ENCODE data around the gene TRIO. TPM values are rescaled to one million over a fixed set of nuclear protein-coding genes. Genes with fewer than 3 reads are reported as not detected.

Gene TRIO
- total and polyA plus RNA-seq, 3 experiments from 2014 or later, result 0.89 to 4.4 (median 4.2) TPM

DNA sequence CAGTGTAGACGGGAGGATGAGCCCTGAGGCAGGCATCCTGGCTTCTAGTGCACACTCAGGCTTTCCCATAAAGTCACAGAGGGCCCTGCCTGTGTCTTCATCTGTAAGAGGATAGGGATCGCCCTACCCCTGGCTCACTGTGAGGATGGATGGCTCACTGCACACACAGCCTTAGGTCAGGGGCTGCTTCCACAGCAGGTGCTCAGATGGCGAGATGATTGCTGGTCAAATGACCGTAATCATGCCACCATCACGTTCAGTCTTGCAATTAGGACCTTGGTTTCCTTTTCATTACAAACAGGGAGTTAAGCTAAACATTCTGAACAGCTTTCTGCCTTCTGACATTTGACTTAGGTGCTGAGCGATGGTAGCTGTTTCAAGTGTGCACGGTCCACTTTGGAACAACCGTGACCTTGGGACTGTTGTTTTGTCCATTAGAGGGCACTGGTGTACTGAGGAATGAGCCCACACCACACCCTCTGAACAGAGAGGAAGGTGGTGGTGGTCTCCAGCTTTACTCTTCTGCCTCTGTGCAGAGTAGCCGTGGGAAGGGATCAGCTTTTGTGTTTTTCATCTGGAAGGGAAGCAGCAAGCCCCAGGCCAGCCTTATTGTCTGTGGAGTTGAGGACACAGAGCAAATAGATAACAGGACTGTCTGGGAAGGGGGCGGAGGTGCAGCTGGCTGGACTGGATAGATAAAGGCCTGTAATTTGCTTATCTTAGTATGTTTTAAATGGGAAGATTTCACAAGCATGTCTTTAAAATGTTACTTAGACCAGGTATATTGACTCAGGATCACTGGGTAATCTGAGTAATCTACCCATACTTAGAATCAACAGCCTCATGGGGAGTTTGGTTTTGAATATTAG lies 183.1 kb downstream of the TRIO start:
- no peak overlapping the region for H3K27ac ChIP-seq (ENCODE audit: low read depth, low read length)

GRCh38 chr5:14327624-14328023 lies 184.5 kb downstream of the TRIO start:
- H3K9me3 ChIP-seq (ENCODE audit: low read length), result no peaks in the 10 kb centered on the region
- Mint-ChIP-seq H3K27me3 (peaks cover 0 to 14% of the 10 kb centered on the region in 2 donors), H3K9me3 (no peaks in the 10 kb centered on the region), H3K36me3 (no peaks in the 10 kb centered on the region), H3K27ac (no peak overlapping the region), H3K4me1 (peaks cover 8 to 18% (median 18%) of the 10 kb centered on the region in 3 donors), H3K4me3 (no peak overlapping the region)
- H3K36me3 ChIP-seq (ENCODE audit: insufficient read depth, low read length), result no peaks in the 10 kb centered on the region
- CTCF ChIA-PET, result no interaction called here
- no peak for DNase-seq
- H3K27me3 ChIP-seq (ENCODE audit: insufficient read depth, low read length, poor library complexity, severe bottlenecking), result no peaks in the 10 kb centered on the region
- H3K4me1 ChIP-seq (ENCODE audit: insufficient read depth, low read length), result no peaks in the 10 kb centered on the region
- no peak overlapping the region for H3K27ac ChIP-seq (ENCODE audit: low read depth, low read length)
- POLR2A ChIA-PET, result no interaction called here
- H3K4me3 ChIP-seq (ENCODE audit: low read length), result no peak overlapping the region

More for the DNA sequence above, 183.1 kb downstream of the TRIO start:
- no peaks in the 10 kb centered on the region for H3K4me1 ChIP-seq (ENCODE audit: insufficient read depth, low read length)
- Mint-ChIP-seq H3K4me3 (no peak overlapping the region), H3K9me3 (no peaks in the 10 kb centered on the region), H3K4me1 (peaks cover 4 to 8% (median 8%) of the 10 kb centered on the region in 3 donors), H3K27me3 (peaks cover 0 to 18% of the 10 kb centered on the region in 2 donors), H3K27ac (no peak overlapping the region), H3K36me3 (peaks cover 0 to 1% (median 0%) of the 10 kb centered on the region in 3 donors)
- DNase-seq, result no peak
- H3K9me3 ChIP-seq (ENCODE audit: low read length), result no peaks in the 10 kb centered on the region
- ChIA-PET POLR2A (no interaction called here), CTCF (no interaction called here)
- H3K36me3 ChIP-seq (ENCODE audit: insufficient read depth, low read length), result no peaks in the 10 kb centered on the region
- H3K27me3 ChIP-seq (ENCODE audit: insufficient read depth, low read length, poor library complexity, severe bottlenecking), result no peaks in the 10 kb centered on the region
- no peak overlapping the region for H3K4me3 ChIP-seq (ENCODE audit: low read length)

- Histone ChIP-seq H3K36me3 (ENCODE audit: insufficient read depth, low read length) (no peaks in the 10 kb centered on the region), H3K4me3 (ENCODE audit: low read length) (no peak overlapping the region), H3K27ac (ENCODE audit: low read depth, low read length) (no peak overlapping the region), H3K9me3 (ENCODE audit: low read length) (no peaks in the 10 kb centered on the region), H3K27me3 (ENCODE audit: insufficient read depth, low read length, poor library complexity, severe bottlenecking) (no peaks in the 10 kb centered on the region), H3K4me1 (ENCODE audit: insufficient read depth, low read length) (no peaks in the 10 kb centered on the region)
- no peak overlapping the region for H3K27ac Mint-ChIP-seq
- no peaks in the 10 kb centered on the region for H3K9me3 Mint-ChIP-seq
- POLR2A ChIA-PET, result no interaction called here
- DNase-seq, result no peak
- H3K27me3 Mint-ChIP-seq, result peaks cover 0 to 18% of the 10 kb centered on the region in 2 donors
- CTCF ChIA-PET, result no interaction called here
- peaks cover 8 to 18% (median 18%) of the 10 kb centered on the region in 3 donors for H3K4me1 Mint-ChIP-seq
- no peak overlapping the region for H3K4me3 Mint-ChIP-seq
- H3K36me3 Mint-ChIP-seq, result no peaks in the 10 kb centered on the region
Measured at GRCh38 chr5:14328144-14328543, 185.0 kb downstream of the TRIO start.

DNA sequence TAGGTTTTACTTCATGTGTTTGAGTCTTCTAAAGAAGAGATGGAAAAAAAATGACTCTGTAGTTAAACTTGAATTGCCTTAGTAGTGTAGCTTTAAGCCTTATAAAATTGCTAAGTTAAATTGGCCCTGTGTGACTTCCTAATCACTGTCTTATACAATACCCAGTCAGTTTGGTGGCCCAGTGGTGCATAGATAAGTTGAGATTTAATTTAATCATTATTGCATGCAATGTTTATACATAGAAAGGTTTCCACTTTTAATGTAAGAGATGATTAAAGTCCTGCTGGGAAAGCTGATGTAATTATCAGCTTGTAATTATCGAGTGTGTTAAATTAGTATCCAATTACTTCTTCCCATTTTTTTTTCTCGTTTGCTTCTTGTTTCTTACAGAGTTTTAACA lies 187.1 kb downstream of the TRIO start:
- H3K36me3 Mint-ChIP-seq, result no peaks in the 10 kb centered on the region
- H3K9me3 ChIP-seq (ENCODE audit: low read length), result no peaks in the 10 kb centered on the region
- H3K27ac Mint-ChIP-seq, result no peak overlapping the region
- no peak overlapping the region for H3K4me3 Mint-ChIP-seq
- H3K4me1 ChIP-seq (ENCODE audit: insufficient read depth, low read length), result no peaks in the 10 kb centered on the region
- no peak overlapping the region for H3K4me3 ChIP-seq (ENCODE audit: low read length)
- H3K36me3 ChIP-seq (ENCODE audit: insufficient read depth, low read length), result no peaks in the 10 kb centered on the region
- POLR2A ChIA-PET, result no interaction called here
- H3K4me1 Mint-ChIP-seq, result peaks cover 8 to 18% (median 18%) of the 10 kb centered on the region in 3 donors
- H3K27me3 ChIP-seq (ENCODE audit: insufficient read depth, low read length, poor library complexity, severe bottlenecking), result no peaks in the 10 kb centered on the region
- CTCF ChIA-PET, result no interaction called here
- no peaks in the 10 kb centered on the region for H3K9me3 Mint-ChIP-seq
- no peak for DNase-seq
- H3K27ac ChIP-seq (ENCODE audit: low read depth, low read length), result no peak overlapping the region
- peaks cover 1 to 20% of the 10 kb centered on the region in 2 donors for H3K27me3 Mint-ChIP-seq

GRCh38 chr5:14330729-14331385 lies 187.7 kb downstream of the TRIO start:
- DNase-seq, result no peak
- Histone ChIP-seq H3K36me3 (ENCODE audit: insufficient read depth, low read length) (no peaks in the 10 kb centered on the region), H3K27ac (ENCODE audit: low read depth, low read length) (no peak overlapping the region), H3K9me3 (ENCODE audit: low read length) (no peaks in the 10 kb centered on the region), H3K4me3 (ENCODE audit: low read length) (no peak overlapping the region), H3K4me1 (ENCODE audit: insufficient read depth, low read length) (no peaks in the 10 kb centered on the region), H3K27me3 (ENCODE audit: insufficient read depth, low read length, poor library complexity, severe bottlenecking) (no peaks in the 10 kb centered on the region)
- peaks cover 1 to 22% of the 10 kb centered on the region in 2 donors for H3K27me3 Mint-ChIP-seq
- H3K9me3 Mint-ChIP-seq, result no peaks in the 10 kb centered on the region
- no peak overlapping the region for H3K4me3 Mint-ChIP-seq
- peaks cover 8 to 18% (median 18%) of the 10 kb centered on the region in 3 donors for H3K4me1 Mint-ChIP-seq
- H3K27ac Mint-ChIP-seq, result peak overlapping the region in 1 of 8 donors; percentile 20
- ChIA-PET CTCF (no interaction called here), POLR2A (no interaction called here)
- no peaks in the 10 kb centered on the region for H3K36me3 Mint-ChIP-seq

DNA sequence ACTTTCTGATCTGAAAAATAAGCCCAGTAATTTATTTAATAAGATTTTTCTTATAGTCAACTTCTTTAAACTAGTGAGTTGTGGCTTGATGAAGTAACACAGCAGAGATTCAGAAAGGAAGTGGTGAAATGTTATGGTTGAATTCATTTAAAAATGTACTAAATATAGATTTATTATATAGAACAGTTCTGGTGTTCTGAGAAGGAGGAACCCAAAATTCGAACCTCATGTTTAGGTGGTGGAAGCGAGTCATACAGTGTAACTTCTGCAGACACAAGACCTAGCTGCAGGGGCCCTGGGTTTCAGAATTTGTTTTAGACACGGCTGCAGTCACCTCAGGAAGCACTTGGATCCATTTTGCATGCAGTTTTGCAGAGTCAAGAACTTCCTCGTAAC lies 188.2 kb downstream of the TRIO start:
- H3K4me3 Mint-ChIP-seq, result no peak overlapping the region
- DNase-seq, result no peak
- H3K9me3 ChIP-seq (ENCODE audit: low read length), result no peaks in the 10 kb centered on the region

DNA sequence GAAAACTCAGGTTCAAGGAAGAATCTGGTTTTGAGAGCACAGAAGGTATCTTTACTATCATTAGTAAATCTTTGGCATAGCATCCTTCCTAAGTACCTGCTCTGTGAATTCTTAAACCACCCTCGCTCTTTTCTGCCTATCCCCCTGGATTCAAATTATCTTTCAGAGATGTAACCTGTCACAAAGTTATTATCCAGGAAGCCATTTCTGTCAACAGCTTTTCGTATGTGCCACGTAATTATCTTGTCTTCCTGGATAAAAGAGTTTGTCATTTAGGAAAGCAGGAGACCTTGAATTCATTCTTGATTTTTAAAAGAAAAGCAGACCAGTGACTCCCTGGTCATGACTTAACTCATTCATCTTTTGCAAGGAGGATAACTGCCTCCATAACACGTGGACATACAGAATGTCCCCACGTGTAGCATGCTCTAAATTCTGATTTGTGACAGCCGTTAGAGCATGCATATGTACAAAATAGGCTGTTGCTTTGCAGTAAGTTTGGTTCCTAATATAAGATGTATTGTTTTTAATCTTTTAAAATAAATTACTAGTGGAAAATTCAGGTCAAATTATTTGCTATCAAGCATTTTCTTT lies 189.0 kb downstream of the TRIO start:
- Mint-ChIP-seq H3K27me3 (peaks cover 1 to 29% of the 10 kb centered on the region in 2 donors), H3K4me3 (no peak overlapping the region), H3K9me3 (no peaks in the 10 kb centered on the region), H3K27ac (no peak overlapping the region), H3K36me3 (no peaks in the 10 kb centered on the region), H3K4me1 (peaks cover 8 to 18% (median 18%) of the 10 kb centered on the region in 3 donors)
- no peak overlapping the region for H3K4me3 ChIP-seq (ENCODE audit: low read length)
- no peaks in the 10 kb centered on the region for H3K36me3 ChIP-seq (ENCODE audit: insufficient read depth, low read length)
- H3K9me3 ChIP-seq (ENCODE audit: low read length), result no peaks in the 10 kb centered on the region
- H3K4me1 ChIP-seq (ENCODE audit: insufficient read depth, low read length), result no peaks in the 10 kb centered on the region
- H3K27ac ChIP-seq (ENCODE audit: low read depth, low read length), result no peak overlapping the region
- POLR2A ChIA-PET, result no interaction called here
- DNase-seq, result no peak
- no peaks in the 10 kb centered on the region for H3K27me3 ChIP-seq (ENCODE audit: insufficient read depth, low read length, poor library complexity, severe bottlenecking)
- CTCF ChIA-PET, result no interaction called here

More for the DNA sequence above, 188.2 kb downstream of the TRIO start:
- H3K27ac Mint-ChIP-seq, result peak overlapping the region in 1 of 8 donors; percentile 20
- no peaks in the 10 kb centered on the region for H3K36me3 Mint-ChIP-seq
- Histone ChIP-seq H3K27ac (ENCODE audit: low read depth, low read length) (no peak overlapping the region), H3K4me3 (ENCODE audit: low read length) (no peak overlapping the region), H3K4me1 (ENCODE audit: insufficient read depth, low read length) (no peaks in the 10 kb centered on the region), H3K36me3 (ENCODE audit: insufficient read depth, low read length) (no peaks in the 10 kb centered on the region), H3K27me3 (ENCODE audit: insufficient read depth, low read length, poor library complexity, severe bottlenecking) (no peaks in the 10 kb centered on the region)
- peaks cover 1 to 25% of the 10 kb centered on the region in 2 donors for H3K27me3 Mint-ChIP-seq
- CTCF ChIA-PET, result no interaction called here
- POLR2A ChIA-PET, result no interaction called here
- peaks cover 8 to 18% (median 18%) of the 10 kb centered on the region in 3 donors for H3K4me1 Mint-ChIP-seq
- no peaks in the 10 kb centered on the region for H3K9me3 Mint-ChIP-seq

DNA sequence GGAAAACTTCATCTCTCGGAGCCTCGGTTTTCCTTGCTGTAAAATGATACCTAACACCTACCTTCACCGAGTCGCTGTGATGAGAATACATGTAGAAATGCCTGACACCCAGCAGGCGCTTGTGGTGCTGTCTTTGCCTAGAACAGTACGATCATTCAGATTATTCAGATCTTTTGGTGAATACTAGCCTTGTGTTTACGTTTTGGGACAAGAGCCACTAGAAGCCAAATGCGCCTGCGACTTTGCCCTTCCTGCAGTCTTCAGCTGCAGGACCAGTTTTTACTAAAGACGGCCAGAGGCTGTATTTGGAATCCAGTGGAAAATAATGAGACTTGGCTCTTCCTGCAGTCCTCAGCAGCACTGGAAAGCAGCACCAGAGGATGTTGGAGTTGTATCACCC lies 189.6 kb downstream of the TRIO start:
- ChIA-PET CTCF (no interaction called here), POLR2A (no interaction called here)
- no peaks in the 10 kb centered on the region for H3K27me3 ChIP-seq (ENCODE audit: insufficient read depth, low read length, poor library complexity, severe bottlenecking)
- H3K36me3 Mint-ChIP-seq, result no peaks in the 10 kb centered on the region
- DNase-seq, result no peak
- H3K27me3 Mint-ChIP-seq, result peaks cover 1 to 29% of the 10 kb centered on the region in 2 donors
- no peak overlapping the region for H3K27ac Mint-ChIP-seq
- H3K4me3 ChIP-seq (ENCODE audit: low read length), result no peak overlapping the region
- H3K4me1 Mint-ChIP-seq, result peaks cover 8 to 18% (median 18%) of the 10 kb centered on the region in 3 donors
- no peak overlapping the region for H3K4me3 Mint-ChIP-seq
- H3K27ac ChIP-seq (ENCODE audit: low read depth, low read length), result no peak overlapping the region
- no peaks in the 10 kb centered on the region for H3K9me3 ChIP-seq (ENCODE audit: low read length)
- H3K9me3 Mint-ChIP-seq, result no peaks in the 10 kb centered on the region
- H3K36me3 ChIP-seq (ENCODE audit: insufficient read depth, low read length), result no peaks in the 10 kb centered on the region
- no peaks in the 10 kb centered on the region for H3K4me1 ChIP-seq (ENCODE audit: insufficient read depth, low read length)

Data from CD8-positive, alpha-beta memory T cell (primary cell).